HG02642 (cell line): ENCODE data around the gene ANKRD65.
"Not testable (repeated sequence)": the region's sequence is repeated elsewhere in the genome, so short reads cannot be mapped to it uniquely, and the experiment has no call there.

Experiments used
- ATAC-seq: cut with Tn5 transposase; IDR thresholded peaks from one replicate; pipeline ENCODE4 v1.9.1; 2021; ENCODE audit warnings: mild to moderate bottlenecking; ENCODE audit not compliant: unreplicated experiment, poor library complexity

The ANKRD65 gene

GRCh38 chr1:1421147-1421906 lies at the start of gene ANKRD65:
Gene ANKRD65 (minus strand): TSS chr1:1421276. CDS start chr1:1421005, 271 bp downstream.
- ATAC-seq: no peak

GRCh38 chr1:1468196-1468985 lies 47.3 kb upstream of the ANKRD65 start:
- not testable (repeated sequence) for ATAC-seq

DNA sequence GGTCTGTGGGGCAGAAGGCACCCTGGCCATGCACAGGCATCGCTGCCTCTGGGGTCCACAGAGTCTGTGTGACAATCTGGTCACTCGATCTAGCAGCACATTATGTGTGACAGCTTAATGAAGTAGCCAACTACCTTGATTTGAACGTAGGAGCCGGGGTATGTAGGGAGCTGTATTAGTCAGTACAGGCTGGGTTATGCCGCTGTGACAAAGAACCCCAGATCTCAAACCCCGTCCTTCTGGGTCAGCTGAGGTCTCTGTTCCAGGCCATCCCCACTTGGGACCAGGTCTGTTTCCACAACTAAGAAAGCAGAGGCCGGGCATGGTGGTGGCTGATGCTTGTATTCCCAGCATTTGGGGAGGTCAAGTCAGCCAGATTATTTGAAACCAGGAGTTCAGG lies 42.2 kb upstream of the ANKRD65 start:
- no peak for ATAC-seq

DNA sequence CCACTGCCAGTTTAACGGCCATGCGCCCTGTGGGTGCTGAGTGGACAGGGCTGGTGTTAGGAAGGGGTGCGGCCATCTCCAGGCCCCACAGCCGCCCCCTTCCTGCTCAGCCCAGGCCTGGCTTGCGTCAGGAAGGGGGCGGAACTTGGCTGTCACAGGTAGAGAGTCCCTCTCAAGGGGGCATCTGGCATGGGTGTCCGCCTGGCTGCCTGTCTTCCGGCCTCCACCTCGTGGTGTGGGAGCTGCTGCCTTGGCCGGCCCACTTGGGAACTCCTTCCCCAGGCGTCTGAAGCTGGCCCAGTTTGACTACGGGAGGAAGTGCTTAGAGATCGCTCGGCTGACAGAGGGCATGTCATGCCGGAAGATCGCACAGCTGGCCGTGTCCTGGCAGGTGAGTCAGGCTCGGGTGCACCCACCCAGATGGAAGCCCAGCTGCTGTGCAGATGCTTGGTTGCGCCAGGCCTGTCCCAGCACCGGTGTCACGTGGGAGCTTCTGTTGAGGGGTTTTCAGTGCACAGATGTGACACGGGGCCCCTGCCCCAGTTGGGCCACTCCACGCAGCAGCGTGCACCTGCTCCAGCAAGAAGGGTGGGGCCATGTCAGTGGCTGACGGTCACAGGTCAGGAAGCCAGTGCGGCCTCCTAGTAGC lies 41.4 kb upstream of the ANKRD65 start:
- no peak for ATAC-seq

DNA sequence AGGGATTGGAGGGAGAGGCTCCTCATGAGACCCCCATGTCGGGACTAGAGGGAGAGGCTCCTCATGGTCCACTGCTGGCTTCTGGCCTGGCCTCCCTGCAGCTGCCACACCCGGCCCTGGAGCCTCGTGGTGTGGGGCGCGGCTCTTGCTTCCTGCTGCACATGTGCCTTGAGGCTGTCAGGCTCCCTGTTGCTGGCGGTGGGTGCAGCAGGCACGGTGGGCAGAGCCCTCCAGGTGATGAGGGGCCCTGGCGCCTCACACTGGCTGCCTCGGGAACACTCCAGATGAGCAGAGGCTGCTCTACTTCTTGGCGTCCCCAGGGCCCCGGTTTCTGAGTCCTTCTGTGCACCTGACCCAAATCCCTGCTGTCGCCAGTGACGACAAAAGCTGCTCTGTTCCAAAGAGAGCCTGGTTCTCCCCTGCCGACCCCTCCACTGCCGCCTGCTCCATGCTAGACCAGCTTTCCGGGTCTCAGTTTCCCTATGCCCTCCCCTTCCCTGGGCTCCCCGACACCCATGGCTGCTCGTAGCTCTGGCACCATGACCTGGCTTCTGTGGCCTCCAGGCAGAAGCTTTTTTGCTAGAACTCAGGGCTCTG lies 40.7 kb upstream of the ANKRD65 start:
- no peak for ATAC-seq

- ATAC-seq: no peak
Measured at GRCh38 chr1:1460540-1461130, 39.6 kb upstream of the ANKRD65 start.

GRCh38 chr1:1459711-1460110 lies 38.6 kb upstream of the ANKRD65 start:
- ATAC-seq: not testable (repeated sequence)

- ATAC-seq: not testable (repeated sequence)
Measured at GRCh38 chr1:1459156-1459555, 38.1 kb upstream of the ANKRD65 start.

GRCh38 chr1:1456683-1457255 lies 35.7 kb upstream of the ANKRD65 start:
- not testable (repeated sequence) for ATAC-seq

GRCh38 chr1:1455934-1456333 lies 34.9 kb upstream of the ANKRD65 start:
- ATAC-seq: not testable (repeated sequence)

- ATAC-seq: no peak
Measured at GRCh38 chr1:1455366-1455884, 34.3 kb upstream of the ANKRD65 start.

DNA sequence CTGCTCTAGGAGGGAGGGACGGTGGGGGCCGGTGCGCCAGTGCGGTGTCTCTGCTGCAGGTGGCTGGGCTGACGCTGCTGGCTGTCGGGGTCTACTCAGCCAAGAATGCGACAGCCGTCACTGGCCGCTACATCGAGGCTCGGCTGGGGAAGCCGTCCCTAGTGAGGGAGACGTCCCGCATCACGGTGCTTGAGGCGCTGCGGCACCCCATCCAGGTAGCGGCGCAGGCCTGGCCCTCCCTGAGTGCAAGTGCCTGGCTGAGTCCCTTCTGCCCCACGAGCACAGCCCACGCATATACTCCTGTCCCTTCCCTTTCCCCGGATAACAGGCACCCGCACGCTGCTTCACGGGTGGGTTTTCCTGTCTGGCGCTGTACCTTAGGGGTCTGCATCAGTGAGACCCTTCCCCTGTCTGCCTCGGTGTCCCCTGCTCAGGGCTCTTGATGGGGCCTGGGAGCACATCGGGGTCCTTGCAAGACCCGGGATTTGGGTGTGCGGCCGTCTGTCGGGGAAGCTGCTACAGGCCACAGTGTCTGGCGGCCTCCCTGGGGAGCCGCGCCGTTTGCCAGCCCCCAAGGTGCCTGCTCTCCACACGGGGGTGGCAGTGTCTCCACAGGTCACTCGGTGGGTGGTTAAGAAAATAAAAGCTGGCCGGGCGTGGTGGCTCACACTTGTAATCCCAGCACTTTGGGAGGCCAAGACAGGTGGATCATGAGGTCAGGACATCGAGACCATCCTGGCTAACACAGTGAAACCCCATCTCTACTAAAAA lies 33.4 kb upstream of the ANKRD65 start:
- not testable (repeated sequence) for ATAC-seq

- ATAC-seq: no peak
Measured at GRCh38 chr1:1452882-1453281, 31.8 kb upstream of the ANKRD65 start.

DNA sequence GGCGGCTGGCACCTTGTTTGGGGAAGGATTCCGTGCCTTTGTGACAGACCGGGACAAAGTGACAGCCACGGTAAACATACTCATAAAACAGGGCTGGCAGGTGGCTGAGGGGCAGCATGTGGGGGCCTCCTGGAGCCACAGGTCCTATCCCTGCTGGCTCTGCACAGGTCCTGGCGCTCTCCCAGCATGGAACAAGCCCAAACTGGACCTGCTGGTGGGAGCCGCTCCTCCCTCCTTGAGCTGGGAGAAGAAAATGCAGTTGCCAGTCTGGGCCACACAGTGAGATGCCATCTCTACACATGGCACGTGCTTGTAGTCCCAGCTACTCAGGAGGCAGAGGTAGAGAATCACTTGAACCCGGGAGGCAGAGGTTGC lies 31.3 kb upstream of the ANKRD65 start:
- not testable (repeated sequence) for ATAC-seq

GRCh38 chr1:1451696-1452364 lies 30.8 kb upstream of the ANKRD65 start:
- ATAC-seq: no peak

DNA sequence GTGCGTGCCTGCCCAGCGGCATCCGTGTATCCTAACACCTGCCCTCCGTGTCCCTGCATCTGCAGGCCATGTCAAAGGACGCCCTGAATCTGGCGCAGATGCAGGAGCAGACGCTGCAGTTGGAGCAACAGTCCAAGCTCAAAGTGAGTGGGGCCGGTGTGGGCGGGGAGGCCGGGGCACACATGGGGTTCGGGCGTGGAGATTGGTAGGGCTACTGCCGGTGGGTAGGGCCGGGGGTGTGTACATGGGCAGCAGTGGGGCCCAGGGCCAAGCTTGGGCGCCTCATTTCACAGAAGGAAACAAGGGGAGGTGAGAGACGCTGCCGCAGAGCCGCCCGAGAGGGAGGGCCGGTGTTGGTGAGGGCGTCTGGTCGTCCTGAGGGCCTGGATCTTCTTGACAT lies 29.5 kb upstream of the ANKRD65 start:
- not testable (repeated sequence) for ATAC-seq

DNA sequence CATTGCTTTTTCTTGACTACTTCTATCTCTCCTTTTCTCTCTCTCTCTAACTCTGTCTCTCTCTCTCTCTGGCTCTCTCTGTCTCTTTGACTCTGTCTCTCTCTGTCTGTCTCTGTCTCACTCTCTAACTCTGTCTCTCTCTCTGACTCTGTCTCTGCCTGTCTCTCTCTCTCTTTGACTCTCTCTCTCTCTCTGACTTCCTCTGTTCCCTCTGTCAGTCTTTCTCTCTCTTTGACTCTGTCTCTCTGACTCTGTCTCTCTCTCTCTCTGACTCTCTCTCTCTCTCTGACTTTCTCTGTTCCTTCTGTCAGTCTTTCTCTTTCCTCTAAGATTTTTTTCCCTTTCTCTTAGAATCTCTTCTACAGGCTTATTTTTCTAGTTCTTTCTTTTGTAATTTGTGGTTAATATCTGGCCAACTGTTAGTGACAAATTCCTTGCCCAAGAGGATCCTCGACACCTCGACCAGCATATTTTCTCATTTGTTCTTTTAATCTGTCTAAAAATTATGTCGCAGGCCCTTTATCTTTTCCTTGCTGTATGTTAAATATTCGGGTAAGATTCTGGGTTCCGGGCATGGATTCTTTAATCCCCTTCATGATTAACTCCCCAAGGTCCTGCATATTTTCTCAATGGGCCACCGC lies 28.1 kb upstream of the ANKRD65 start, which contains the start of gene ATAD3C:
Gene ATAD3C, plus strand, starts transcription at position 591 of the 641 bp plus-strand sequence. CDS start 995 bp downstream, outside the sequence.
- ATAC-seq: no peak

DNA sequence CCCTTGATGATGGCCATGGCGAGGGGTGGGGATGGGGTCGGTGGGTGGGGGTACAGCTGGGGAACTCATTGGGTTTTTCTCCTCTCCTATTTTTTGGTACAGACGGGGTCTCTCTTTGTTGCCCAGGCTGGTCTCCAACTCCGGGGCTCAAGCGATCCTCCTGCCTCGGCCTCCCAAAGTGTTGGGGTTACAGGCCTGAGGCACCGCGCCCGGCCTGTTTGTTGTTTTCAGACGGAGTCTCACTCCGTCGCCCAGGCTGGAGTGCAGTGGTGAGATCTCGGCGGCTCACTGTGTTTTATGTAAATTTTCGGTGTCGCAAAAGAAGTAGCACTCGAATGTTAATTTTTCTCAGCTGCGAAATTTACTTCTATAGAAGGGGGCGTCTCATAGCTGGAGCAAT lies 25.6 kb upstream of the ANKRD65 start:
- ATAC-seq: not testable (repeated sequence)
